K562 (cell line): ENCODE results near the gene ARID3A. TPM values are rescaled to one million over a fixed set of nuclear protein-coding genes. Genes with fewer than 3 reads are reported as not detected.
A peak's percentile ranks its signal among the peaks of the same experiment; 100 is the strongest.

ENCODE experiments used
- CREB1 ChIP-seq, 2 experiments: sonication (generic) in 1 of 2; formaldehyde crosslinking in 1 of 2; IDR thresholded peaks; 2 replicates each; pipeline versions ENCODE4 v1.6.1 to v1.8.0; 2012 to 2022; ENCODE audit warnings: inconsistent platforms in 1 of 2, mild to moderate bottlenecking in 1 of 2, missing genetic modification reagents in 1 of 2, moderate library complexity in 1 of 2
- DNMT1 ChIP-seq: fragments of 450-650 bp; IDR thresholded peaks from 2 replicates; pipeline ENCODE4 v1.6.1; 2016; ENCODE audit warnings: antibody characterized with exemption, mild to moderate bottlenecking
- HMGN3 ChIP-seq: IDR thresholded peaks from 2 replicates; pipeline ENCODE4 v1.6.1; 2011; ENCODE audit warnings: borderline replicate concordance, low read depth, mild to moderate bottlenecking, mixed read lengths, low read length; ENCODE audit not compliant: insufficient read length; ENCODE audit errors: extremely low read depth
- ID3 ChIP-seq, 2 experiments: fragments of 250-450 bp in 1 of 2; fragments of 450-650 bp in 1 of 2; sonication (Bioruptor Pico) in 1 of 2; IDR thresholded peaks; 2 replicates each; pipeline versions ENCODE4 v1.6.1 to v1.8.0; 2016 to 2021; ENCODE audit warnings: mild to moderate bottlenecking in 2 of 2, moderate library complexity in 2 of 2, missing compliant biosample characterization in 1 of 2, missing genetic modification characterization in 1 of 2
- MAFG ChIP-seq: fragments of 450-650 bp; conservative IDR thresholded peaks from 2 replicates; pipeline ENCODE4 v1.6.1; 2016; ENCODE audit warnings: missing genetic modification characterization, missing compliant biosample characterization
- MCM5 ChIP-seq: fragments of 450-650 bp; IDR thresholded peaks from 2 replicates; pipeline ENCODE4 v1.6.1; 2016; ENCODE audit warnings: low read depth
- MNT ChIP-seq, 2 experiments: fragments of 450-650 bp; conservative IDR thresholded peaks; 2 replicates each; pipeline ENCODE4 v1.6.1; 2017; ENCODE audit warnings: mild to moderate bottlenecking in 2 of 2, moderate library complexity in 2 of 2
- NR0B1 ChIP-seq: fragments of 450-650 bp; IDR thresholded peaks from one replicate; pipeline ENCODE4 v1.6.1; 2018; ENCODE audit warnings: mild to moderate bottlenecking, moderate library complexity; ENCODE audit not compliant: partially characterized antibody
- POLR3A ChIP-seq: IDR thresholded peaks from 2 replicates; pipeline ENCODE4 v1.6.1; 2011; ENCODE audit warnings: borderline replicate concordance, mild to moderate bottlenecking, moderate library complexity; ENCODE audit not compliant: insufficient read length, insufficient read depth; ENCODE audit errors: extremely low read depth
- RBFOX2 ChIP-seq: fragments of 200-400 bp; formaldehyde crosslinking; IDR thresholded peaks from 2 replicates; pipeline ENCODE4 v1.6.1; 2017; ENCODE audit warnings: low read depth, mild to moderate bottlenecking, low read length, moderate library complexity
- RFX5 ChIP-seq: IDR thresholded peaks from 2 replicates; pipeline ENCODE4 v1.6.1; 2011; ENCODE audit warnings: low read depth, mild to moderate bottlenecking, improper control_type of control experiment, low read length
- SMC3 ChIP-seq: conservative IDR thresholded peaks from 2 replicates; pipeline ENCODE4 v1.6.1; 2011; ENCODE audit warnings: low read depth, low read length, improper control_type of control experiment; ENCODE audit not compliant: insufficient read depth
- TSC22D4 ChIP-seq: fragments of 450-650 bp; IDR thresholded peaks from 2 replicates; pipeline ENCODE4 v1.6.1; 2016; ENCODE audit warnings: missing genetic modification characterization, missing biosample characterization, control low read depth
- VEZF1 ChIP-seq: fragments of 200-800 bp; sonication (Bioruptor generic); IDR thresholded peaks from 2 replicates; pipeline ENCODE4 v1.6.1; 2017; ENCODE audit warnings: missing genetic modification characterization, missing compliant biosample characterization
- ZNF263 ChIP-seq: sonication (generic); formaldehyde crosslinking; IDR thresholded peaks from 2 replicates; pipeline ENCODE4 v1.8.0; 2022; ENCODE audit warnings: mild to moderate bottlenecking, missing genetic modification reagents, borderline replicate concordance
- ZNF609 ChIP-seq: sonication (generic); formaldehyde crosslinking; IDR thresholded peaks from 2 replicates; pipeline ENCODE4 v1.8.1; 2023; ENCODE audit warnings: missing genetic modification reagents, mild to moderate bottlenecking, borderline replicate concordance
- polyA plus RNA-seq, 8 experiments: library from polyadenylated mRNA; depleted of rRNA in 4 of 8; stranded (reverse) in 5 of 8; unstranded in 3 of 8; fragments of >200 nt; fragmentation: Nextera tagmentation in 2 of 8; fragmentation: Illumina TruSeq in 1 of 8; extraction: Ambion mirVana in 2 of 8; extraction: Trizol in 1 of 8; gene quantifications; 2 replicates each; pipeline versions ENCODE4 v1.2.1 to v1.2.3, GENCODE V29; 2011 to 2014; ENCODE audit warnings: inconsistent platforms in 1 of 8, missing spikeins in 1 of 8
- total RNA-seq, 7 experiments: library from RNA; depleted of rRNA in 6 of 7; stranded (reverse); fragments of >200 nt in 6 of 7; fragmentation: Illumina TruSeq in 2 of 7; extraction: Trizol in 2 of 7; gene quantifications; 2 replicates each; pipeline versions ENCODE4 v1.2.1 to v1.2.3, GENCODE V29; 2011 to 2021; ENCODE audit warnings: low replicate concordance in 1 of 7

Gene ARID3A
- total and polyA plus RNA-seq, 9 of the 15 experiments (the other 6 are each of a cell fraction or from before 2014, with no cell fraction given), result 1.4 to 118 (median 31.2) TPM

- TF ChIP-seq NR0B1 (no peak), SMC3 (peak; percentile 87), RBFOX2 (no peak), ID3 (CRISPR knock-in tag; IDR thresholded peaks at IDR 0.05) (no peak), ID3 (tag; IDR thresholded peaks at IDR 0.05) (no peak), DNMT1 (no peak), TSC22D4 (tag) (no peak), MCM5 (no peak), ZNF609 (no peak), MNT (conservative IDR thresholded peaks at IDR 0.05) (no peak; a peak in 1 of 4 replicates), POLR3A (no peak), RFX5 (no peak), CREB1 (IDR thresholded peaks at IDR 0.05) (no peak), CREB1 (CRISPR knock-in tag; IDR thresholded peaks at IDR 0.05) (no peak), HMGN3 (peak; percentile 34), ZNF263 (CRISPR knock-in tag) (peak; percentile 72; the same call in 1 of the 2 replicates), MAFG (tag) (no peak), VEZF1 (CRISPR knock-in tag) (peak; percentile 66)
Measured at GRCh38 chr19:1001538-1002166, 75.8 kb downstream of the ARID3A start (continued).
